IMR-90 (cell line): ENCODE data around the gene UBAP2L. TPM values are rescaled to one million over a fixed set of nuclear protein-coding genes. Genes with fewer than 3 reads are reported as not detected.

Experiments used
- ATAC-seq: fragments of 200-7000 bp; cut with Tn5 transposase; 2 replicates; pipeline ENCODE4 v1.9.1; 2020; ENCODE audit warnings: low read depth, mild to moderate bottlenecking, moderate library complexity
- BruUV-seq: library from RNA; stranded (reverse); fragments of 400-500 nt; replicated peaks from 2 replicates; lab custom pipeline; 2021; lab: Mats Ljungman, UMichigan
- CTCF ChIA-PET: fragments of 300-600 bp; formaldehyde crosslinking; extraction: SDS; loops from one replicate; lab custom pipeline; 2021; ENCODE audit warnings: antibody characterized with exemption; lab: Yijun Ruan, JAX
- POLR2A ChIA-PET: fragments of 300-600 bp; sonication (Branson Sonifier 250); formaldehyde crosslinking; loops from one replicate; lab custom pipeline; 2022; ENCODE audit warnings: antibody characterized with exemption; ENCODE audit not compliant: unreplicated experiment; lab: Charles Lee
- DNase-seq: peaks from one replicate; pipeline ENCODE4 v3.0.0; 2013
- H2AFZ ChIP-seq: replicated peaks from 2 replicates; pipeline ENCODE3; 2013; ENCODE audit warnings: low read length, mild to moderate bottlenecking; ENCODE audit not compliant: poor library complexity
- H2AK5ac ChIP-seq: 2 replicates; pipeline ENCODE4 v1.6.1; 2013; ENCODE audit warnings: low read depth, low read length, inconsistent platforms
- H2AK9ac ChIP-seq: replicated peaks from 2 replicates; pipeline ENCODE3; 2013; ENCODE audit warnings: mild to moderate bottlenecking, low read depth, low read length, moderate library complexity; ENCODE audit not compliant: poor library complexity
- H2BK120ac ChIP-seq: 2 replicates; pipeline ENCODE4 v1.6.1; 2013; ENCODE audit warnings: low read depth, low read length, inconsistent platforms
- H2BK15ac ChIP-seq: 3 replicates; pipeline ENCODE4 v1.6.1; 2013; ENCODE audit warnings: low read depth, low read length, inconsistent platforms
- H2BK20ac ChIP-seq: 2 replicates; pipeline ENCODE4 v1.6.1; 2013; ENCODE audit warnings: low read depth, mild to moderate bottlenecking, inconsistent platforms, low read length, moderate library complexity
- H2BK5ac ChIP-seq: 2 replicates; pipeline ENCODE4 v1.6.1; 2013; ENCODE audit warnings: mild to moderate bottlenecking, low read depth, low read length, inconsistent platforms; ENCODE audit not compliant: poor library complexity, severe bottlenecking
- H3K14ac ChIP-seq: replicated peaks from 2 replicates; pipeline ENCODE4 v1.6.1; 2013; ENCODE audit warnings: low read depth, low read length, inconsistent platforms
- H3K18ac ChIP-seq: 2 replicates; pipeline ENCODE4 v1.6.1; 2013; ENCODE audit warnings: low read depth, low read length, control low read depth
- H3K23ac ChIP-seq: 2 replicates; pipeline ENCODE4 v1.6.1; 2013; ENCODE audit warnings: low read depth, low read length, inconsistent platforms
- H3K27ac ChIP-seq: 2 replicates; pipeline ENCODE4 v1.5.1; 2013; ENCODE audit warnings: mild to moderate bottlenecking, control low read depth, low read length; ENCODE audit not compliant: insufficient read depth
- H3K27me3 ChIP-seq: 2 replicates; pipeline ENCODE4 v1.6.1; 2013; ENCODE audit warnings: low read length; ENCODE audit not compliant: control insufficient read depth, insufficient read depth
- H3K36me3 ChIP-seq: 2 replicates; pipeline ENCODE4 v1.6.1; 2013; ENCODE audit warnings: low read length, mixed read lengths; ENCODE audit not compliant: control insufficient read depth, insufficient read depth
- H3K4ac ChIP-seq: 2 replicates; pipeline ENCODE4 v1.6.1; 2013; ENCODE audit warnings: low read depth, low read length, inconsistent platforms
- H3K4me1 ChIP-seq: 2 replicates; pipeline ENCODE4 v1.6.1; 2013; ENCODE audit warnings: low read length, mixed read lengths; ENCODE audit not compliant: control insufficient read depth, insufficient read depth
- H3K4me2 ChIP-seq: 2 replicates; pipeline ENCODE4 v1.6.1; 2013; ENCODE audit warnings: low read depth, mild to moderate bottlenecking, control low read depth, low read length, moderate library complexity
- H3K4me3 ChIP-seq: 2 replicates; pipeline ENCODE4 v1.5.1; 2013; ENCODE audit warnings: low read depth, mild to moderate bottlenecking, control low read depth, low read length, moderate library complexity; ENCODE audit not compliant: insufficient read depth
- H3K56ac ChIP-seq: 2 replicates; pipeline ENCODE4 v1.6.1; 2013; ENCODE audit warnings: low read length, inconsistent platforms; ENCODE audit not compliant: insufficient read depth; ENCODE audit errors: extremely low read depth
- H3K79me1 ChIP-seq, 2 experiments: 2 replicates each; pipeline ENCODE4 v1.6.1; 2013; ENCODE audit warnings: low read length in 2 of 2, inconsistent platforms in 1 of 2, low read depth in 1 of 2
- H3K9ac ChIP-seq: 2 replicates; pipeline ENCODE4 v1.6.1; 2013; ENCODE audit warnings: low read depth, low read length, control low read depth
- H3K9me1 ChIP-seq: 2 replicates; pipeline ENCODE4 v1.6.1; 2013; ENCODE audit warnings: low read length, inconsistent platforms; ENCODE audit not compliant: insufficient read depth
- H3K9me3 ChIP-seq: 2 replicates; pipeline ENCODE4 v1.6.1; 2013; ENCODE audit warnings: low read length; ENCODE audit not compliant: control insufficient read depth, insufficient read depth
- H4K20me1 ChIP-seq: 2 replicates; pipeline ENCODE4 v1.6.1; 2013; ENCODE audit warnings: low read length, inconsistent platforms; ENCODE audit not compliant: insufficient read depth
- H4K5ac ChIP-seq: 2 replicates; pipeline ENCODE4 v1.6.1; 2013; ENCODE audit warnings: mild to moderate bottlenecking, low read depth, low read length, control low read depth
- H4K8ac ChIP-seq, 2 experiments: 2 replicates each; pipeline ENCODE4 v1.6.1; 2013; ENCODE audit warnings: low read depth in 2 of 2, low read length in 2 of 2, control low read depth in 1 of 2, inconsistent platforms in 1 of 2
- H4K91ac ChIP-seq: 2 replicates; pipeline ENCODE4 v1.6.1; 2013; ENCODE audit warnings: low read depth, low read length, inconsistent platforms; ENCODE audit not compliant: insufficient read depth
- CEBPB ChIP-seq: IDR thresholded peaks from 2 replicates; pipeline ENCODE4 v1.6.1; 2012; ENCODE audit warnings: low read depth, low read length, improper control_type of control experiment
- CHD1 ChIP-seq: IDR thresholded peaks from 2 replicates; pipeline ENCODE4 v1.6.1; 2012; ENCODE audit warnings: low read depth, low read length, improper control_type of control experiment
- ELK1 ChIP-seq: fragments of 150-350 bp; IDR thresholded peaks from 2 replicates; pipeline ENCODE4 v1.6.1; 2016; ENCODE audit warnings: low read depth, mild to moderate bottlenecking, low read length, moderate library complexity, borderline replicate concordance
- MXI1 ChIP-seq: IDR thresholded peaks from 2 replicates; pipeline ENCODE4 v1.6.1; 2012; ENCODE audit warnings: low read depth, mild to moderate bottlenecking, low read length, moderate library complexity, borderline replicate concordance
- RAD21 ChIP-seq: IDR thresholded peaks from 2 replicates; pipeline ENCODE4 v1.6.1; 2012; ENCODE audit warnings: low read length, improper control_type of control experiment
- SMC3 ChIP-seq: fragments of 150-350 bp; IDR thresholded peaks from 2 replicates; pipeline ENCODE4 v1.6.1; 2016; ENCODE audit warnings: low read depth, mild to moderate bottlenecking, antibody characterized with exemption, low read length, moderate library complexity
- WGBS, 2 experiments: methylation state at CpG; one replicate each; pipeline versions ENCODE4 v1.1.5 to v1.1.7; 2013; ENCODE audit warnings: missing lambda C conversion rate in 2 of 2; ENCODE audit not compliant: insufficient read length in 1 of 2; ENCODE audit errors: extremely low coverage in 2 of 2; 5-methylcytosine and 5-hydroxymethylcytosine counted together
- dilution Hi-C: fragments of 300-500 bp; cut with HindIII; formaldehyde crosslinking; loops from one replicate; pipeline ENCODE4 v1.14.3; 2018; ENCODE audit warnings: low sequenced_read_pairs; ENCODE audit not compliant: unreplicated experiment
- in situ Hi-C: fragments of 300-500 bp; cut with MboI; formaldehyde crosslinking; loops from 3 replicates; pipeline ENCODE4 v1.14.3; 2019; ENCODE audit warnings: low sequenced_read_pairs, inconsistent platforms, mixed read lengths
- intact Hi-C: fragments of 100-400 bp; cut with micrococcal nuclease; formaldehyde crosslinking; loops from 2 replicates; pipeline ENCODE4 v1.10.0; 2022
- polyA plus RNA-seq, 3 experiments: library from polyadenylated mRNA; depleted of rRNA; stranded (reverse); fragments of >200 nt; gene quantifications; 2 replicates each; pipeline ENCODE4 v1.2.3, GENCODE V29; 2012; ENCODE audit warnings: low replicate concordance in 1 of 3
- total RNA-seq: library from RNA; depleted of rRNA; stranded (reverse); fragments of >200 nt; gene quantifications from 2 replicates; pipeline ENCODE4 v1.2.3, GENCODE V29; 2012

UBAP2L gene
- total and polyA plus RNA-seq, 2 of the 4 experiments (the other 2 are of a cell fraction): 57.5 to 149 TPM

GRCh38 chr1:154222918-154223317 lies 2.2 kb downstream of the UBAP2L start:
- CTCF ChIA-PET: interaction anchor here (1.2 kb wide), 1 partner anchor 23 kb away, joined by 3 read pairs; no protein-coding TSS in a partner anchor
- H3K36me3 ChIP-seq: peaks cover 28% of the 10 kb centered on the region
- in situ Hi-C loops: no loop called here

More at GRCh38 chr1:154222918-154223317, 2.2 kb downstream of the UBAP2L start:
- WGBS, 2 experiments: no CpG with 5 or more reads among the region's 1 CpG
- H4K91ac ChIP-seq: no peak overlapping the region
- no peak overlapping the region for H3K18ac ChIP-seq
- H3K9me1 ChIP-seq: 0 out of 2 replicates have a peak, but pooled peaks cover 2% of the 10 kb centered on the region
- H3K56ac ChIP-seq: no peak overlapping the region
- peak overlapping the region; percentile 20; the same call in 1 of the 2 replicates for H3K4me2 ChIP-seq
- no peak overlapping the region for H2BK15ac ChIP-seq
- H3K27me3 ChIP-seq: no peaks in the 10 kb centered on the region
- no peak overlapping the region for H3K14ac ChIP-seq
- H2AK5ac ChIP-seq: no peak overlapping the region
- no peak overlapping the region for H2BK20ac ChIP-seq
- no TSS peak for BruUV-seq
- no peak for TF ChIP-seq CHD1
- no peak for TF ChIP-seq MXI1
- TF ChIP-seq SMC3: no peak
- no peak for TF ChIP-seq ELK1
- TF ChIP-seq CEBPB: no peak
- TF ChIP-seq RAD21: no peak
- intact Hi-C loops (loop anchor here (5.0 kb wide), 1 partner anchor 34 kb away; no protein-coding TSS in a partner anchor), dilution Hi-C loops (no loop called here)
- H3K4ac ChIP-seq: no peak overlapping the region
- peaks cover 55% of the 10 kb centered on the region for H4K20me1 ChIP-seq
- H3K4me3 ChIP-seq: no peak overlapping the region
- H3K23ac ChIP-seq: 0 out of 2 replicates have a peak overlapping the region, but pooled peaks have one; percentile 2
- no peak overlapping the region for H4K5ac ChIP-seq
- H2BK120ac ChIP-seq: no peak overlapping the region
- H2AK9ac ChIP-seq: no peak overlapping the region
- no peaks in the 10 kb centered on the region; the same call in 1 of the 2 replicates for H3K4me1 ChIP-seq
- H3K79me1 ChIP-seq: peaks cover 16 to 52% of the 10 kb centered on the region in 2 experiments
- no peak overlapping the region for H2AFZ ChIP-seq
- ATAC-seq (no peak), DNase-seq (no peak)
- POLR2A ChIA-PET: interaction anchor here (0.7 kb wide), 1 partner anchor 247 kb away, joined by 3 read pairs; no protein-coding TSS in a partner anchor
- H3K27ac ChIP-seq: no peak overlapping the region
- no peak overlapping the region; the same call in 1 of the 2 replicates for H3K9ac ChIP-seq
- no peak overlapping the region for H4K8ac ChIP-seq
- no peaks in the 10 kb centered on the region for H3K9me3 ChIP-seq
- no peak overlapping the region for H2BK5ac ChIP-seq
